ENCODE data around the gene PYGB. TPM values are rescaled to one million over a fixed set of nuclear protein-coding genes. Genes with fewer than 3 reads are reported as not detected.
A peak's percentile ranks its signal among the peaks of the same experiment; 100 is the strongest.

Gene PYGB
- total RNA-seq, 6 donors from 2014 or later, result 59.4 to 128 (median 98.4) TPM

DNA sequence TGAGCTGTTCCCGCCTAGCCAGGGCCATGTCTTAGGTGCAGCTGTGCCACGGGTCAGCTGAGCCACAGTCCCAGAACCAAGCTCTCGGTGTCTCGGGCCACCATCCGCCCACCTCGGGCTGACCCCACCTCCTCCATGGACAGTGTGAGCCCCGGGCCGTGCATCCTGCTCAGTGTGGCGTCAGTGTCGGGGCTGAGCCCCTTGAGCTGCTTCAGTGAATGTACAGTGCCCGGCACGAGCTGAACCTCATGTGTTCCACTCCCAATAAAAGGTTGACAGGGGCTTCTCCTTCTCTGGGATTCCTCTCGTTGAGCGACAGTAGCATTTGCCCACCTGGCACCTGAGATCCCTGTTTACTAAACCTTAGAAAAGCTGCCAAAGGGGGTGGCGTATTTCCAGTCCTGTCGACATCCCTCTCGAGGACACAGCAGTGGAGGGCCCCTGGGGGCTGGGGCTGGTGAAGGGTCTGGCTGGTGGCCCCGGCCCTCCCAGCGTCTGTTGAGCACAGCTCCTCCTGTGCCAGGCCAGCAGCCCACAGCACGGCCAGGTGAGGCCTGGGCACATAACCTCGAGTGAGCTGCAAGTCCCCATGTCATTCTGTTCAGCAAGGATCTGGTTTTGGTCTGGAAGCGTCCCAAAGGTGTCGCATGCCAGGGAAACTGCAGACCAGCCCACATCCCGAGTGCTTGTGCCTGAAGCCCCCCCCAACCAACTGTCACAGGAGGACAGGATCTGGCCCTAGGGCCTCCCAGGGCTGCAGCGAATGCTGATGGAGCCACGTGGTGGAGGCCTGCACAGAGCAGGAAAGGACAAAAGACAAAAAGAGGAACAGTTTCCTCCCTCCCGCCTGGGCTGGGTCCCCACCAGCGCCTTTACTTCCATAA is 21.2 kb upstream of the PYGB start:
- ATAC-seq (ENCODE audit: low FRiP score in 2 of 2) (peak; percentile 12 to 64), DNase-seq (peak; percentile 51 to 71)
- Histone ChIP-seq H3K36me3 (peaks cover 0 to 7% (median 6%) of the 10 kb centered on the region in 4 donors), H3K9me3 (no peaks in the 10 kb centered on the region), H3K27ac (peak overlapping the region; percentile 38 to 73 (median 64)), H3K4me3 (no peak overlapping the region), H3K4me1 (peaks cover 11 to 29% (median 19%) of the 10 kb centered on the region in 4 donors), H3K27me3 (no peaks in the 10 kb centered on the region)
- WGBS, 2 donors, result 67 to 76% methylated on average over 20 to 28 of the region's 28 CpGs
- TF ChIP-seq POLR2A (IDR thresholded peaks at IDR 0.05), result no peak
- TF ChIP-seq, protein P1, sequence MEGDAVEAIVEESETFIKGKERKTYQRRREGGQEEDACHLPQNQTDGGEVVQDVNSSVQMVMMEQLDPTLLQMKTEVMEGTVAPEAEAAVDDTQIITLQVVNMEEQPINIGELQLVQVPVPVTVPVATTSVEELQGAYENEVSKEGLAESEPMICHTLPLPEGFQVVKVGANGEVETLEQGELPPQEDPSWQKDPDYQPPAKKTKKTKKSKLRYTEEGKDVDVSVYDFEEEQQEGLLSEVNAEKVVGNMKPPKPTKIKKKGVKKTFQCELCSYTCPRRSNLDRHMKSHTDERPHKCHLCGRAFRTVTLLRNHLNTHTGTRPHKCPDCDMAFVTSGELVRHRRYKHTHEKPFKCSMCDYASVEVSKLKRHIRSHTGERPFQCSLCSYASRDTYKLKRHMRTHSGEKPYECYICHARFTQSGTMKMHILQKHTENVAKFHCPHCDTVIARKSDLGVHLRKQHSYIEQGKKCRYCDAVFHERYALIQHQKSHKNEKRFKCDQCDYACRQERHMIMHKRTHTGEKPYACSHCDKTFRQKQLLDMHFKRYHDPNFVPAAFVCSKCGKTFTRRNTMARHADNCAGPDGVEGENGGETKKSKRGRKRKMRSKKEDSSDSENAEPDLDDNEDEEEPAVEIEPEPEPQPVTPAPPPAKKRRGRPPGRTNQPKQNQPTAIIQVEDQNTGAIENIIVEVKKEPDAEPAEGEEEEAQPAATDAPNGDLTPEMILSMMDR (IDR thresholded peaks at IDR 0.05), result no peak
- TF ChIP-seq POLR2AphosphoS5 (IDR thresholded peaks at IDR 0.05), result no peak

GRCh38 chr20:25227317-25227831 is 20.5 kb upstream of the PYGB start:
- peak; percentile 20 to 38 for ATAC-seq (ENCODE audit: low FRiP score in 2 of 2)

GRCh38 chr20:25229486-25230165 is 18.3 kb upstream of the PYGB start:
- Histone ChIP-seq H3K4me1 (peaks cover 17 to 42% (median 29%) of the 10 kb centered on the region in 4 donors), H3K4me3 (no peak overlapping the region), H3K27me3 (no peaks in the 10 kb centered on the region), H3K9me3 (no peaks in the 10 kb centered on the region), H3K36me3 (peaks cover 0 to 6% (median 5%) of the 10 kb centered on the region in 4 donors), H3K27ac (peak overlapping the region in 1 of 4 donors; percentile 16)
- TF ChIP-seq POLR2AphosphoS5 (IDR thresholded peaks at IDR 0.05), result no peak
- TF ChIP-seq POLR2A (IDR thresholded peaks at IDR 0.05), result no peak
- TF ChIP-seq, protein P1 (IDR thresholded peaks at IDR 0.05), result no peak
- TF ChIP-seq EP300 (IDR thresholded peaks at IDR 0.05), result no peak
- WGBS, 2 donors, result 89 to 91% methylated on average over 23 of the region's 23 CpGs
- DNase-seq (peak in 1 of 2 donors; percentile 23), ATAC-seq (ENCODE audit: low FRiP score in 2 of 2) (no peak)

More at GRCh38 chr20:25227317-25227831, 20.5 kb upstream of the PYGB start:
- H3K36me3 ChIP-seq, result peaks cover 0 to 6% (median 5%) of the 10 kb centered on the region in 4 donors
- no peaks in the 10 kb centered on the region for H3K27me3 ChIP-seq
- peaks cover 11 to 29% (median 19%) of the 10 kb centered on the region in 4 donors for H3K4me1 ChIP-seq
- H3K27ac ChIP-seq, result peak overlapping the region; percentile 38 to 76 (median 66)
- 47 to 55% methylated on average over 12 of the region's 12 CpGs for WGBS, 2 donors
- H3K9me3 ChIP-seq, result no peaks in the 10 kb centered on the region
- H3K4me3 ChIP-seq, result no peak overlapping the region
- TF ChIP-seq POLR2A (IDR thresholded peaks at IDR 0.05), result no peak
- peak in 1 of 4 donors; percentile 45 for TF ChIP-seq EP300 (IDR thresholded peaks at IDR 0.05)
- no peak for TF ChIP-seq POLR2AphosphoS5 (IDR thresholded peaks at IDR 0.05)
- TF ChIP-seq, protein P1 (IDR thresholded peaks at IDR 0.05), result no peak
- peak; percentile 22 to 45 for DNase-seq

- Histone ChIP-seq H3K36me3 (peaks cover 0 to 4% (median 2%) of the 10 kb centered on the region in 4 donors), H3K4me1 (peaks cover 17 to 45% (median 33%) of the 10 kb centered on the region in 4 donors), H3K27ac (peak overlapping the region in 2 of 4 donors; percentile 16 to 20), H3K27me3 (no peaks in the 10 kb centered on the region), H3K4me3 (no peak overlapping the region), H3K9me3 (no peaks in the 10 kb centered on the region)
- ATAC-seq (ENCODE audit: low FRiP score in 2 of 2) (no peak), DNase-seq (no peak)
- TF ChIP-seq POLR2A (IDR thresholded peaks at IDR 0.05), result no peak
- WGBS, 2 donors, result 52 to 57% methylated on average over 8 of the region's 8 CpGs
Measured at GRCh38 chr20:25230166-25230831, 17.6 kb upstream of the PYGB start.
